ENCODE measurements around the gene ERI3.

Gene ERI3

DNA sequence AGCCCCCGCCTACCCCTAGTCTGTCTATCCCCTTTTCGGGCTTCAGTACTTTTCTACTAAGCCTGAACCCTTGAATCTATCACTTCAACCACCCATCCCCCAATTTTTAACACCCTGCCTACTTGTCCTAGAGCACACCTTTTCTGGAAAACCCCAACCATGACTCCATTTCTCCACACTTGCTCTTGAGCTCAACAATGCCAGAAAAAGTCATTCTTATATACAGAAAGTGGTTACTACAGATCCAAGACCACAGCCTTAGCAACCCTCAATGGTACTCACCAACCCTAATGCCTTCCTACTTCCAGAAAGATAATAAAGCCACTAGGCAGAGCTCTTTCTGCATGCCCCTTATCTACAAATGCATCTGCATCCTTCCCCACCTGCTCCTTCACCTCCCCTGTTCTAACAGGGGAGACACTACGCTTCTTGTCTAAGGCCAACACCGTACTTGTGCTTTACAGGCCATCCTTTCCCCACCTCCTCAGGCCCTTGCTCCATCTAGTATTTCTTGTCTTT is 100.6 kb downstream of the ERI3 start:
- Histone ChIP-seq H3K9me3 (ENCODE audit: low read length) (peaks cover 2% of the 10 kb centered on the region), H3K4me1 (ENCODE audit: insufficient read depth, low read length) (peaks cover 4% of the 10 kb centered on the region), H2AFZ (ENCODE audit: low read depth, low read length) (no peak overlapping the region), H3K36me3 (ENCODE audit: insufficient read depth, low read length) (no peaks in the 10 kb centered on the region), H3K4me3 (ENCODE audit: low read length) (no peak overlapping the region), H3K27me3 (ENCODE audit: insufficient read depth, low read length) (no peaks in the 10 kb centered on the region)

DNA sequence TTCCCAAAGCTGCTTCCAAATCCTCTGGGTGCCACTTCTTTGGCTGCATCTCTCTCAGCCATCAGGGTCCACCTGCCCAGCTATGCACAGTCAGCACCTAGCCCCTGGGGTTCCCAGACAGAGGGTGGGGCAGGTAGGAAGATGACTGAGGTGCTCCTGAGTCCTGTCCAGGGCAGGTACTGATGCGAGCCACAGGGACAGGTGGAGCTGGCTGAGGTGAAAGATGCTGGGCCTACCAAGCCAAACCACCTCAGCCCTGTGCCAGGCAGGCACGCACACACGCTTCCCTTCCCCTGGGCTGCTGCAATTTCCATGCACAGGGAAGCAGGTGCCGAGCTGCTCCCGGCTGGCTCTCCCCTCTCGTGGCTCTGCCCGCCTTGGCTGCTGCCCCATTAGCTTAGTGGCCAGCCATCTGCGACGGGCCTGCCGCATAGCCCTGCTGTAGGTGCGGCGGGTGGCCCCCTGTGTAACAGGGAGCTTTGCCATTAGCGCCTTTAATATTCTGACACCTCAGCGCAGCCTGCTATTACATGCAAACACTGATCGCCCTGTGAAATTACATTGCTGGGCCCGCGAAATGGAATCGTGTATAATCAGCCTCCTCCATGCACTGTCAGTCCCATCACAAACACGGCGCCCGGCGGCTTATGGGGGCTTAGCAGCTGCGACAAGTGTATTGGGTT is 102.9 kb downstream of the ERI3 start:
- Histone ChIP-seq H2AFZ (ENCODE audit: low read depth, low read length) (no peak overlapping the region), H3K4me3 (ENCODE audit: low read length) (no peak overlapping the region), H3K36me3 (ENCODE audit: insufficient read depth, low read length) (no peaks in the 10 kb centered on the region), H3K9me3 (ENCODE audit: low read length) (peaks cover 2% of the 10 kb centered on the region), H3K4me1 (ENCODE audit: insufficient read depth, low read length) (peaks cover under 1% of the 10 kb centered on the region), H3K27me3 (ENCODE audit: insufficient read depth, low read length) (no peaks in the 10 kb centered on the region)

- H3K27me3 ChIP-seq (ENCODE audit: insufficient read depth, low read length) = no peaks in the 10 kb centered on the region
- no peak overlapping the region for H3K4me3 ChIP-seq (ENCODE audit: low read length)
- H2AFZ ChIP-seq (ENCODE audit: low read depth, low read length) = no peak overlapping the region
- H3K4me1 ChIP-seq (ENCODE audit: insufficient read depth, low read length) = no peaks in the 10 kb centered on the region
- H3K9me3 ChIP-seq (ENCODE audit: low read length) = peaks cover 2% of the 10 kb centered on the region
- H3K36me3 ChIP-seq (ENCODE audit: insufficient read depth, low read length) = peaks cover 4% of the 10 kb centered on the region
Observed at GRCh38 chr1:44251486-44251885, 103.6 kb downstream of the ERI3 start.

DNA sequence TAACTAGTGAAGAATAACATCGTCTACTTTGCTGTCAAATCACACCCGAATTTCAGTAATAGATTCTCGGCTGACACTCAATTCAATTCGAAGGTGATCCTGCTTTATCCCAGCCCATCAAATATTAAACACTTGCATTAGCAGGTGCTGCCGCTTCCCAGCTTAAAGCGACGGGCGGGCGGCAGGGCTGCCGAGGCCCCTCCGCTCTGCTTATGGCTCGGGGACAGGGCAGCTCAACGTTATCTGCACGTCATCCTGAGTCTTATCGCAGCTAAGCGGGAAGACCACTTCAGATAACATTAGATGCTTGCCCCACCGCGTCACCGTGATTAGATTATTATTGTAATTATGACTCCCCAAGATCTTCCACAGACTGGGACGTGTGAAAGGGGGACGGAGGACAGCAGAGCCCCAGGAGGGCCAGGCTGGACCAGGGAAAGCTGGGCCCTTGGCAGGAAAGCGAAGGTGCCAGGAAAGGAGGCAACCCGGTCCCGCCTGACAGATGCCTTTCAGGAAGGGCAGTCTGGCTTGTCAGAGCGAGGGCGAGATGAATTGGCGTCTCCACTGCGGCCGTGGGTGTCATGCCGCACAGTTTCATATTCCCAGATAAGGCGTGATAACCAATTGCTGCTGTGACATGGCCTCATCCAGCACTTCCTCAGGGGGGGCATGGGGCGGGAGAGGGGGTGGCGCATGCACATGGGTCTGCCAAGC is 104.8 kb downstream of the ERI3 start:
- no peaks in the 10 kb centered on the region for H3K9me3 ChIP-seq (ENCODE audit: low read length)
- H3K4me3 ChIP-seq (ENCODE audit: low read length) = no peak overlapping the region
- no peaks in the 10 kb centered on the region for H3K4me1 ChIP-seq (ENCODE audit: insufficient read depth, low read length)
- H3K27me3 ChIP-seq (ENCODE audit: insufficient read depth, low read length) = no peaks in the 10 kb centered on the region
- H3K36me3 ChIP-seq (ENCODE audit: insufficient read depth, low read length) = peaks cover 4% of the 10 kb centered on the region
- no peak overlapping the region for H2AFZ ChIP-seq (ENCODE audit: low read depth, low read length)

DNA sequence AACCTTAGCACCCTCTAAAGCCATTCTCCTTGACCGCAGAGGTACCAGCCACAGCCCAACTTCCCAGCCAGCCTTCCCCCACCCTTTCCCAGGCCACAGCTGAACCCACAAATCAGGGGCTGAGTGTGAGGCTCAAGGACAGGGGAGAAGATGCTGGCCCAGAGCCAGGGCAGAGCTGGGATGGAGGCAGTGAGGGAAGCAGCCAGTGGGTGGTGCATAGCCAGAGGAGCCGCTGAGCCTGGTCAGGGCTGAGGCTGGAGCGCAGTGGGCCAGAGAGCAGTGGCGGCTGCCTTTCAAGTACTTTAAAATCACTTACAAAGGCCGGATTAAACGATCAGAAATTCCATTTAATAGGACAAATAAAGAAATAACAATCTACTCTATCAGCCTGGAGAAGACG is 105.5 kb downstream of the ERI3 start:
- Histone ChIP-seq H3K27me3 (ENCODE audit: insufficient read depth, low read length) (no peaks in the 10 kb centered on the region), H2AFZ (ENCODE audit: low read depth, low read length) (no peak overlapping the region), H3K36me3 (ENCODE audit: insufficient read depth, low read length) (peaks cover 4% of the 10 kb centered on the region), H3K9me3 (ENCODE audit: low read length) (no peaks in the 10 kb centered on the region), H3K4me3 (ENCODE audit: low read length) (no peak overlapping the region), H3K4me1 (ENCODE audit: insufficient read depth, low read length) (peaks cover 2% of the 10 kb centered on the region)

DNA sequence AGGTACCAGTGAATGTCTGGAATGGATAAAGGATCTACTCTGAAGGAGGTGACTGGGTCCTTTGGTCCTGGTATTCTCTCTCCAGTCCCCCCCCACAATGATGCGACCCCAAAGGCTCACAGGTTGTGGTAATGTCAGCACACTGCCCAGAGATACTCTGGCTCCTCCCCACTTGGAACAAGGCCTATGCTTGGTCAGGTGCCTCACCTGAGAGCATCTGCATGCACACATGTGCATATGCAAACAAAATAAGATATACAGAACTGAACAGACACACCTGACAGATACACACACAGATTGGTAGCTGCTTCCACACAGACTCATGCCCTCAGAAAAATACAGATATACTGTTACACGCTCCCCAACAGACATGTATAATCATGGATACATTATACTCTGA is 108.3 kb downstream of the ERI3 start:
- Histone ChIP-seq H2AFZ (ENCODE audit: low read depth, low read length) (no peak overlapping the region), H3K4me1 (ENCODE audit: insufficient read depth, low read length) (peaks cover 10% of the 10 kb centered on the region), H3K27me3 (ENCODE audit: insufficient read depth, low read length) (no peaks in the 10 kb centered on the region), H3K4me3 (ENCODE audit: low read length) (no peak overlapping the region), H3K36me3 (ENCODE audit: insufficient read depth, low read length) (peaks cover 4% of the 10 kb centered on the region), H3K9me3 (ENCODE audit: low read length) (no peaks in the 10 kb centered on the region)

DNA sequence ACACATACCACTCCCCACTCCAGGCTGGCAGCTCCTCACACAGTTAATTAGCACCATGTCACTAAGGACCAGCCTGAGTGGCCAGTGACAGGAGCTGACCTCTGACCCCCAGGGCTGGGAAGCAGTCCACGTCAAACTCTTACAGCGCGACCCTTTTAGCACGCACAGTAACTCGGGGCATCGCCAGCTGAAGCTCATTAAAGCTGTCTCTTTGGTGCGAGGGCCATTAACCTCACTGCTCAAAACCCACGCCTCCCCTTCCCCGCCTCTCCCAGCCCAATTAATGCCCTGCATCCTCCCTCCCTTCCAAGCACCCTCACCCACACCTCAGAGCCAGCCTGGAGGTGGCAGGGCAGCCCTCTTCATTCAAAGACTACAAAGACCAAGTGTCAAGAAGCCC is 110.1 kb downstream of the ERI3 start:
- Histone ChIP-seq H3K27me3 (ENCODE audit: insufficient read depth, low read length) (no peaks in the 10 kb centered on the region), H3K9me3 (ENCODE audit: low read length) (no peaks in the 10 kb centered on the region), H3K4me1 (ENCODE audit: insufficient read depth, low read length) (peaks cover 27% of the 10 kb centered on the region), H3K4me3 (ENCODE audit: low read length) (no peak overlapping the region), H3K36me3 (ENCODE audit: insufficient read depth, low read length) (peaks cover 4% of the 10 kb centered on the region), H2AFZ (ENCODE audit: low read depth, low read length) (no peak overlapping the region)

- Histone ChIP-seq H3K4me1 (ENCODE audit: insufficient read depth, low read length) (peaks cover 38% of the 10 kb centered on the region), H3K27me3 (ENCODE audit: insufficient read depth, low read length) (no peaks in the 10 kb centered on the region), H3K9me3 (ENCODE audit: low read length) (no peaks in the 10 kb centered on the region), H2AFZ (ENCODE audit: low read depth, low read length) (no peak overlapping the region), H3K36me3 (ENCODE audit: insufficient read depth, low read length) (peaks cover 4% of the 10 kb centered on the region), H3K4me3 (ENCODE audit: low read length) (no peak overlapping the region)
Observed at GRCh38 chr1:44243782-44244495, 111.1 kb downstream of the ERI3 start.

DNA sequence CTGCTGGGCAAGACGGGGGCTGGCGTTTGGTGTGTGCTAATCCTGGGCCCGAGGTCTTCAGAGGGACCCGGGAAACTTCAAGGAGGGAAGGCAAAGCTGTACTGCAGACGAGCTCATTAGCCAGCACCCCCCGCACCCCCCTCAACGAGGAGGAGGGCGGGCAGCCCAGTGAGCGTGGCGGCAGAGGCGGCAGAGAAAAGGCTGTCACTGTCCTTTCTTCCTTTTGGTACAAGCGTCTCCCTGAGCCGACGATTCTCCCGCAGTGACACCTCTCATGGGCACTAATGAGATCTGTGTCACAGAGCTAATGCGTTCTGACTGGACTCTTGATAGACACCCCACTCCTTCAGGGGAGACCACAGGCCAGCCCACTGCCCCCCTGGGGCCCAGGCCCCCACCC is 112.3 kb downstream of the ERI3 start:
- peaks cover 4% of the 10 kb centered on the region for H3K36me3 ChIP-seq (ENCODE audit: insufficient read depth, low read length)
- H2AFZ ChIP-seq (ENCODE audit: low read depth, low read length) = no peak overlapping the region
- H3K4me3 ChIP-seq (ENCODE audit: low read length) = no peak overlapping the region
- H3K27me3 ChIP-seq (ENCODE audit: insufficient read depth, low read length) = no peaks in the 10 kb centered on the region
- no peaks in the 10 kb centered on the region for H3K9me3 ChIP-seq (ENCODE audit: low read length)
- H3K4me1 ChIP-seq (ENCODE audit: insufficient read depth, low read length) = peaks cover 38% of the 10 kb centered on the region

DNA sequence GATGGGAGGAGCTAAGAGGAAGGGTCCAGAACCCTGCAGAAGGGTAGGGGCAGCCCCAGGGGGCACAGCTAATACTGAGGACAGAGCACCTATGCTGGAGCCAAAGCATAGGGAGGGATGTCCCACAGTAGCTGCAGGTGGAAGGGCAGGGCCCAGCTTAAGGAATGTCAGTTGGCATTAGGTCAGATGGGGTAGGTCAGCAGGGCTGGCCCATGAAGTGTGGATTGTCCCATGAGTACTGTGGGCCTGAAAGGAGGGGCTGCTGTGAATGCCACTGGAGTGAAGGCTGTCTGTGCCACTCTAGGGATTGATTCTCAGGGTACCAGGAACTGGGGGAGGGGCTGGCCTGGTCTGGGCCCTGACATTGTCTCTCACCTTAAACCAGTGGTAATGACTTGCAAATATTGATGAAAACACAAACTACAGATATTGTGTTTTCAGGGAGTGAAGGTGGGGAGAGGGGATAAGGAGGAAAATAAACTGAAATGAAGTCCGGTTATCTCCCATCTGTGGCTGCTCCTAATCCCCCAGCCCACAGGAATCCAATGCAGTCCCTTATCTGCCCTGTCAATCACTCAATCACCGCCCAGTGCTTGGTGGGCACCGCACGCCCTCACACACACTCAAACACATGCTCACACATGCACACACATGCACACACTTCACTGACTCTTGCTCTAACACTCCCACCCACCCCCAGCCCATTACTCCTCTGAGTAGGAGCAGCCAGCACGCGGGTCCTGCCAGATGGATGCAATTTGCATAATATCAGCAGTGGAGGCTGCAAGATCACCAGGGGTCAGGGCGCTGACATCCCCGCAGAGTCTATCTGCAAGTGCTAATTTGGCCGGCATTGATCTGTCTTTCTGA is 114.0 kb downstream of the ERI3 start:
- Histone ChIP-seq H3K36me3 (ENCODE audit: insufficient read depth, low read length) (peaks cover 4% of the 10 kb centered on the region), H3K9me3 (ENCODE audit: low read length) (no peaks in the 10 kb centered on the region), H2AFZ (ENCODE audit: low read depth, low read length) (no peak overlapping the region), H3K4me1 (ENCODE audit: insufficient read depth, low read length) (peaks cover 38% of the 10 kb centered on the region), H3K4me3 (ENCODE audit: low read length) (no peak overlapping the region), H3K27me3 (ENCODE audit: insufficient read depth, low read length) (no peaks in the 10 kb centered on the region)

GRCh38 chr1:44239961-44240371 is 115.1 kb downstream of the ERI3 start:
- Histone ChIP-seq H3K27me3 (ENCODE audit: insufficient read depth, low read length) (no peaks in the 10 kb centered on the region), H3K36me3 (ENCODE audit: insufficient read depth, low read length) (peaks cover 4% of the 10 kb centered on the region), H3K4me3 (ENCODE audit: low read length) (no peak overlapping the region), H2AFZ (ENCODE audit: low read depth, low read length) (no peak overlapping the region), H3K9me3 (ENCODE audit: low read length) (no peaks in the 10 kb centered on the region), H3K4me1 (ENCODE audit: insufficient read depth, low read length) (peaks cover 38% of the 10 kb centered on the region)

GRCh38 chr1:44239331-44239960 is 115.6 kb downstream of the ERI3 start:
- peaks cover 4% of the 10 kb centered on the region for H3K36me3 ChIP-seq (ENCODE audit: insufficient read depth, low read length)
- H3K4me1 ChIP-seq (ENCODE audit: insufficient read depth, low read length) = peaks cover 36% of the 10 kb centered on the region
- no peaks in the 10 kb centered on the region for H3K9me3 ChIP-seq (ENCODE audit: low read length)
- H3K27me3 ChIP-seq (ENCODE audit: insufficient read depth, low read length) = no peaks in the 10 kb centered on the region
- no peak overlapping the region for H3K4me3 ChIP-seq (ENCODE audit: low read length)
- H2AFZ ChIP-seq (ENCODE audit: low read depth, low read length) = no peak overlapping the region
